ACHN (cell line): ENCODE data around the gene UBA52.
"Not testable (repeated sequence)": the region's sequence is repeated elsewhere in the genome, so short reads cannot be mapped to it uniquely, and the experiment has no call there.

Experiments
- DNase-seq: peaks from one replicate; pipeline ENCODE4 v3.0.0-alpha.2; 2015
- in situ Hi-C: cut with HindIII; loops from 2 replicates; pipeline ENCODE4 v1.10.0; 2017; ENCODE audit warnings: low sequenced_read_pairs, low pct_ligation_motif_present, low pct_unique_long_range_greater_than_20kb

Gene UBA52

DNA sequence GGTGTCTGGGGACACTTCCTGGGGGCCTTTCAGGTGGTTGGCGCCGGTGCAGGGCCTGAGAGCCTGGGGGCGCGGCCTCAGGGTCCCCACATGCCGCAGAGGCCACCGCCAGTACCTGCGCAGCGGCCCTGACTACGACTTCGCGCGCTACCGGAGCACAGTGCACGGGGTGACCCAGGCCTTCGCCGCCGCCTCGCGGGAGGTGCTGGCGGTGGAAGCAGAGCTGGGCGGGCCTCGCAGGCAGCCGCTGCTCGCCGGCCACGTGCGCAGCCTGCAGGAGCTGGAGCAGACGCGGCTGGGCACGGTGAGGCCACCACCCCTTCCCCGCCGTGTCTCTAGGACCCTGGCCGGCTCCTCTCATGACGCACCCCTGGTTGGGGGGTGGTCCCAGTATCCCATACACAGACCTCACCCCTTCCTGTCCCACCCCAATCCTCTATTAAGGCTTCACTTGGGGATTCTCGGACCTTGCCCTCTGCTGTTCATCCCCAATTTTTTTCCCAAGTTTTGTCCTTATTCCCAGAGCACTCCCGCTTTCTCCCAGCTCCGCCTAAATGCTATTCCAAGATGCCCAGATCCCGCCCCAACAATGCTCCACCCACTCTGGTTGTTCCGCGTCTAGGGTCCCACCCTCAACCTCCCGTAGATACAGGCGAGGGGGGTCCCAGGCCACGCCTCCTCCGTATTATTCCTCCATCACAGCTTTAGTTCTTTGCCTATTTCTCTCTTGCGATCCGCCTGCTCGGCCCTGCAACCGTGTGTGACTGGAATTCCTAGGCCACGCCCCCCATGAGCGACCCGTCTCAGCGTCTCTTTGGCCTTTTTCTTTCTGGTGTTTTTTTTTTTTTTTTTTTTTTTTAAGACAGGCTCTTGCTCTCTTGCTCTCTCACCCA is 18.0 kb downstream of the UBA52 start:
- in situ Hi-C loops, result no loop called here
- peak; percentile 72 for DNase-seq

DNA sequence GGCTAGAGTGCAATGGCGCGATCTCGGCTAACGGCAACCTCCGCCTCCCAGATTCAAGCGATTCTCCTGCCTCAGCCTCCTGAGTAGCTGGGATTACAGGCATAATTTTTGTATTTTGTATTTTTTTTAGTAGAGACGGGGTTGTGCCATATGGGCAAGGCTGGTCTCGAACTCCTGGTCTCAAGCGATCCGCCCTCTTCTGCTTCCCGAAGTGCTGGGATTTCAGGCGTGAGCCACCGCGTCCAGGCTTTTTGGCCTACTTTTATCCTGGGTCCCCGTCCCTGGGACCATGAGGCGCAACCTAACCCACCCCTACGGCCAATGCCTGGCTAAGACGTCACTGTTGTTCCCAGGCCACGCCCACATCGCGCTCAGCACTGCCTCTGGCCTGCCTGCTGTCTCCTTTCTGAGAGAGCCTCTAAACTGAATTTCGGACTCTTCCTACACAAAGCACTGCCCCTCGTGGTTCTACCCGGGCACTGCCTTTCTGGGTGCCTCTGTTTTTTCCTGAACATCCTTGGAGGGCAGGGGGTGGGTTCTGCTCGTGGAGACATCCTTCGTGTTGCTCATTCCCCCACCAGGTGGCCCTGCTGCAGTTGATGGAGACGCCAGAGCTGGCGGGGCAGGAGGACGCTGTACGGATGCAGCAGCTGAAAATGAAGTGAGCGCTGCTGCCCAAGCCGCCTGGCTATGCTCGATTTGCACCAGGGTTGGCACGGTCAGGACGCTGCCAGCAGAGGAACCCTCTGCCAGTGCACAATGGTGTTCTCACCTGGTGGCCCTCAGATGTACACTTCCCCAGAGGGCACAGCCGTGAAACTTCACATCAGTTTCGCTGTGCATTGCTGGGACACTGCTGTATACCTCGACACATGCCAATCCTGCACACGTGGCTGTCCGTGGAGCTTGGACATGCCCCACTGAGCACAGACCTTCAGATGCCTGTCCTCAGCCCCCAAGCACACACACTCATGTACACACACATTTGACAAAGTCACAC is 18.9 kb downstream of the UBA52 start:
- no peak for DNase-seq
- in situ Hi-C loops, result no loop called here

DNA sequence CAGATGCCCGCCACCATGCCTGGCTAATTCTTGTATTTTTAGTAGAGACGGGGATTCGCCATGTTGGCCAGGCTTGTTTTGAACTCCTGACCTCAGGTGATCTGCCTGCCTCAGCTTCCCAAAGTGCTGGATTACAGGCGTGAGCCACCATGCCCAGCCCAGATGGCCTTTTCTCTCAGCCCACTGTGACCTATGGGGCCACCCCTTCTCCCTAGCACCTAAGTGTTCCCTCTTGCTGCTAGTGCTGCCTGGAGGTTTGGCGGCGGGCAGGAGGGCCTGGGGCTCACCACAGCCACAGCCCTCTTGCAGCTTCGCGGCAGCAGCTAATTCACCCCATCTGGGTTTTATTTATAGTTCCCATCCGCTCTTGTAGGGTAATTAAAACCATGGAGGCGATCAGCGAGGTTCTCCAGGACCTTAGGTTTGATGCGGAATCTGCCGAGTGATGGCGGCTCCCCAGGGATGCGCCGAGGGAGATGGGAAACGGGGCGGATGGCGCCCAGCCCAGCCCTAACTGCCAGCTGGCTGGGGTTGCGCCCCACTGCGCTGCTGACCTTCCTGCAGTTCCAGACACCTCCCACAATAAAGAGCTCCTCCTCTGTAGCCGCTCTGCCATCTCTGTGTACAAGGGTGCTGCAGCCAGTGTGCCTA is 20.2 kb downstream of the UBA52 start:
- in situ Hi-C loops, result no loop called here

GRCh38 chr19:18592732-18593131 is 21.1 kb downstream of the UBA52 start:
- DNase-seq, in situ Hi-C loops: not testable (repeated sequence)

More for the DNA sequence above, 20.2 kb downstream of the UBA52 start:
- DNase-seq, result no peak

DNA sequence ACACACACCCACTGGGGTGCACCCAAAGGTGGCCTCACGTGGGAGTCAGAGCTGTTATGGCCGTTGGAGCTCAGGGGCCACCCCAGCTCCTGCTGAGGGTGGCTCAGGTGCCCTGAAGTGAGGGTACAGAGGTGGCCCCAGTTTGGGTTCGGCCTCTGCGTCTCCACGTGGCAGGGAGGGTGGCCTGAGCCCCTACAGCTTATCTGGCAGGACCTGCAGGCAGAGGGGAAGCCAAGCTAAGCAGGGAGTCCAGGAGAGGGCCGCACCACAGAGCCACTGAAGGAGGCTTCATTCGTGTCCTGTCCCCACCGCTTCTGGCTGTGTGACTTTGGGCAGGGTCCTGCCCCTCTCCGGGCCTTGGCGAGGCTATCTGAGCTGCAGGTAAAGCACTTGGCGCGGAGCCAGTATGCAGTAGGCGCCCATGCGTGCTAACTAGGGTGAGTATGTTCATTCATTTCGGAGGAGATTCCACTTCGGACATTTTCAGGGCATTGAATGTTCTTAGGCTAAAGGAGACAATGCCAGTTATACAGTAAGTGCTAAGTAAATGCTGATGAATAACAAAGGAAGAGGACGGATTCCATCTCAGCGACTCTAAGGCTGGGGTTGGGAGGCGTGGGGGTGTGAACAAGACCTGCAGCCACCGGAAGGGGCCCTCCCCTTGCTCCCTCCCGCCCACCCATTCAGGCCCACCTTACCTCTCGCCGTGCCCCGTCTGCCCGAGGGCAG is 21.9 kb downstream of the UBA52 start:
- no peak for DNase-seq
- in situ Hi-C loops, result no loop called here

DNA sequence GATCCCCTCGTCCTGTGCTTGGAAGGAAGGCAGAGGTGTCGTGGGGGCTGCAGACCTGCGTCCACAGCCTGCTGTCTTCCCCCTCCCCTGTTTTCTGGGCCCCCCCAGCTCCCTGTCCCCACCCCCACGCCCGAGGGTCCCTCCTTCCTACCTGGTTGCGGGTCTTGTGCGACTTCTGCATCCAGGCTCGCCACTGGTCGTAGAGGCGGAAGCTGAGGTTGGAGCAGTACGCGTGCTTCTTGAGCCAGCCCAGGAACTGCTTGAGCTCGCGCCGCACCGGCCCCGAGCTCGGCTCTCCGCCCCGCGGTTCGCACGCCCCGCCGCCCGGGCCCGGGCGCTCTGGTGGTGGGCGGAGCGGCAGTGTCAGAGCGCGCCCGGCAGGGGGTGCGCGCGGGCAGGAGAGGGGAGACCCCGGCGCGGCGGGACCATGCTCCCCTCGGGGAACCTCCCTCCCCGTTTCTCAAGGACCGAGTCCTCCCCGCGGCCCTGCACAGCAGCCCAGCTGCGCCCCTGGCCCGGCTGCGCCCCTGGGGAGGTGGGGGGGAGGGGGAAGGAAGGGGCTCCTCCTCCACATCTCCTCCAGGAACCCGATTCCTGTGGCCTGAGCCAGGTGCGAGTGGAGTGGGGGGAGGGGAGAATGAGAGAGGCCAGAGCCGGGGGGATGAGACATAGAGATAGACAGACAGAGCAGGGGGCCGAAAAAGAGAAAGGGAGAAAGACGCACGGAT is 22.6 kb downstream of the UBA52 start:
- DNase-seq, result peak; percentile 78
- in situ Hi-C loops, result no loop called here

DNA sequence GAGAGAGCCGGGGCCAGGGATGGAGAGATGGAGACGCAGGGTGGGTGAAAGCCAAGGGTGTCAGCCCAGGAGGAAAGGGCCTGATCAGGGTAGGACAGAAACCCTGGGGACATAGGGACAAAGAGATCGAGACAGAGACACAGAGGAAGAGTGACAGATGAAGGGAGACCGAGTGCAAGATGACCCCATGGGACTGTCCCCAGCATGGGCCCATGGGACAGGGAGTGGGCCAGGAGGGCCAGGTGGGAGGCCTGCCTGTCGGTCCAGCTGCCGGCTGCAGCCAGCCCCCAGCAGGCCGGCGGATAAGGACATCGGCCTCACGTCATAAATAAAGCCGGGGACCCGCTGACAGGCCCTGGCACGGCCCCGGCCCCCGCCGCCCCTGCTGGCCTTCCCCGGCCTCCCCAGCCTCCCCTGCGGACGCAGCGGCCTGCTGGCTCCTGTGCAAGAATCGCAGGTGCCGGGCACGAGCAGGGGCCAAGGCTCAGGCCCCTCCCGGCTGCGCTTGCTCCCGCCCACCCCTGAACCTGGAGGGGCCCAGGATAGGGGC is 23.2 kb downstream of the UBA52 start:
- in situ Hi-C loops, result no loop called here
- DNase-seq, result no peak

GRCh38 chr19:18595475-18595874 is 23.8 kb downstream of the UBA52 start:
- in situ Hi-C loops, result no loop called here
- no peak for DNase-seq

GRCh38 chr19:18596752-18597157 is 25.1 kb downstream of the UBA52 start:
- no peak for DNase-seq
- in situ Hi-C loops, result no loop called here

DNA sequence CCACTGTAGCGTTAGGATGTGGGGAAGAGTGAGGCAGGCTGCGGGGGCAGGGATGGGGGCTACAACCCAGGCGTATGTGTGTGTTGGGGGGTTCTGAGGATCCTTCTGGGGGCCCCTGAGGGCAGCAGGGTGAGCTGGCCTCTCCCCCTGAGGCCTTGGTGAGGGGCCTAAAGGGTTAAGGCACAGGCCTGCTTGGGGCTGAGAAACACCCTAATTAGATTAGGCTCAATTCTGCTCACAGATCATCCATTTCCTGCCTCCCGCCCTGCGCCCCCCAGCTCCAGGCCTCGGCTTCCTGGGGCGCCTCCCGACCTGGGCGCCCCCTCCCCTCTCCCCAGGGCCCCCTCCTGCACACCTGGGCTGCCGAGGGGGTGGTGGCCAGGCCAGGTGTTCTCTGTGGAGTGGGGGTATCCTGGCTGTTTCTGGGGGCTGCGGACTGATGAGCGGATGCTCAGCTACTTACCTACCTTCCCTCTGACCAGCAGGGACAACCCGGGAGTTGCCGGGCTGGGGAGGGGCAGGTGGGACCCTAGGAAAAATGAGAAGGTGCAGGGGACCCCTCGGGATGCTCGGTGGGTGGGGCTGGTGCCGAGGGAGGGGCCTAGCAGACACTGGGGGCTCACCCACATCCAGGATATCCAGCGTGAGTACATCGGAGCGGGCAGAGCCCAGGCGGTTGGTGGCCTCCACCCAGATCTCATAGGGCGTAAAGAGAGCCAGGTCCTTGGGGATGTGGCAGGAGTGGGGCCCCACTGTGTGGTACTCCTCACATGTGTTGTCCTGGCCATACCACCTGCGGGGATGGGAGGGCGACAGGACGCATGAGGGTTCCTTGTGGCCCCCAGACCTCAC is 26.4 kb downstream of the UBA52 start:
- in situ Hi-C loops, result no loop called here

DNA sequence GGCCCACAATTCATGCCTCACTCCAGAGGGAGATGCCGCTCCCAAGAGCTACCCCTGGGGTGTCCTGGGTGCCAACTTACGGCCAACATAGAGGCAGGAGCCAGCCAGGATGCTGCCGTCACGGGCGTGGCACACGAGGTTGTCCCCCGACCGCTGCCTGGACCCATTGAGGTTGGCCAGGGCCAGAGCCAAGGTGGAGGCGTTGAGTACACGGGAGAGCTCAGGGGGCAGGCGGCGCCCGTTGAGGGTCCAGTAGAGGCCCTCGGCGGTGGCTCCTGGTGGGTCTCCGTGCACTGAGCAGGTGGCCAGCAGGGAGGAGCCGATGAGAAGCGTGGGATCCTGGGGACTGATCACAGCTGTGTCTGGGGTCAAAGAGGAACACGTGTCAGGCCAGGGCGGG is 27.8 kb downstream of the UBA52 start:
- DNase-seq, result no peak
- in situ Hi-C loops, result no loop called here

More for the DNA sequence above, 26.4 kb downstream of the UBA52 start:
- DNase-seq, result no peak

DNA sequence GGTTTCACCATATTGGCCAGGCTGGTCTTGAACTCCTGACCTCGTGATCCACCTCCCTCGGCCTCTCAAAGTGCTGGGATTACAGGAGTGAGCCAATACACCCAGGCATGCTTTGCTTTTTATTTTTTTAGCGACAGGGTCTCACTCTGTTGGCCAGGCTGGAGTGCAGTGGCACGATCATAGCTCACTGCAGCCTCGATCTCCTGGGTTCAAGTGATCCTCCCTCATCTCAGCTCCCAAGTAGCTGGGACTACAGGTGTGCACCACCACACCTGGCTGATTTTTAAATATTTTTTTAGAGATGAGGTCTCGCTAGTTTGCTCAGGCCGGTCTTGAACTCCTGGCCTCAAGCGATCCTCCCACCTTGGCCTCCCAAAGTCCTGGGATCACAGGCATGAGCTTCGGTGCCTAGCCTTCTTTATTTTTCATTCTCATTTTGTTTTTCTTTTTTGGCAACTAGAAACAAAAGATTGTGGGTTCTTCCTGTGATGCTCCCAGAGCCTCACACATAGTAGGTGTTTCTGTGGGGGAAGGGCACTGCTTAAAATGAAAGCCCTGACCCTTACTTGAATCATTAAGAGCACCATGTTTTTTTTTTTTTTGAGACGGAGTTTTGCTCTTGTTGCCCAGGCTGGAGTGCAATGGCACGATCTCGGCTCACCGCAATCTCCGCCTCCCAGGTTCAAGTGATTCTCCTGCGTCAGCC is 29.2 kb downstream of the UBA52 start:
- DNase-seq, in situ Hi-C loops: not testable (repeated sequence)

GRCh38 chr19:18601875-18602274 is 30.2 kb downstream of the UBA52 start:
- in situ Hi-C loops, result no loop called here
- DNase-seq, result no peak

- in situ Hi-C loops, result no loop called here
- peak; percentile 33 for DNase-seq
Measured at GRCh38 chr19:18603255-18603957, 31.7 kb downstream of the UBA52 start.
